ENCODE measurements around the gene BID. TPM values are rescaled to one million over a fixed set of nuclear protein-coding genes. Genes with fewer than 3 reads are reported as not detected.
A peak's percentile ranks its signal among the peaks of the same experiment; 100 is the strongest.

The BID gene
- total RNA-seq, 1 experiment from 2014 or later, result 32.5 TPM

GRCh38 chr22:17733466-17733865, 40.8 kb downstream of the BID start:
- TF ChIP-seq ETV6 (CRISPR knock-in tag; IDR thresholded peaks at IDR 0.05) (no peak), EMX1 (CRISPR knock-in tag; IDR thresholded peaks at IDR 0.05) (no peak), SMAD3 (CRISPR knock-in tag; IDR thresholded peaks at IDR 0.05; ENCODE audit: borderline replicate concordance) (no peak), GABPB1 (CRISPR knock-in tag; IDR thresholded peaks at IDR 0.05) (no peak), ZNF512 (CRISPR knock-in tag; IDR thresholded peaks at IDR 0.05; ENCODE audit: borderline replicate concordance) (no peak), RELA (CRISPR knock-in tag; IDR thresholded peaks at IDR 0.05; ENCODE audit: borderline replicate concordance) (no peak), ATF1 (CRISPR knock-in tag; IDR thresholded peaks at IDR 0.05) (no peak)
- Mint-ChIP-seq H3K4me1 (no peaks in the 10 kb centered on the region), H3K9me3 (no peaks in the 10 kb centered on the region), H3K27ac (no peak overlapping the region), H3K27me3 (ENCODE audit: low read depth) (no peaks in the 10 kb centered on the region), H3K36me3 (peaks cover 15% of the 10 kb centered on the region), H3K4me3 (no peak overlapping the region)
- DNase-seq (ENCODE audit: low spot score), result no peak
- ATAC-seq, result no peak
- ChIA-PET CTCF (interaction anchor here (0.8 to 2.3 kb wide), 2 partner anchors 9 to 52 kb away, joined by 3 to 6 read pairs; no protein-coding TSS in a partner anchor), POLR2A (no interaction called here)

GRCh38 chr22:17732251-17732854, 41.9 kb downstream of the BID start:
- H3K4me1 Mint-ChIP-seq, result no peaks in the 10 kb centered on the region

More at GRCh38 chr22:17732251-17732854, 41.9 kb downstream of the BID start:
- ATAC-seq, result no peak
- DNase-seq (ENCODE audit: low spot score), result no peak
- Mint-ChIP-seq H3K9me3 (no peaks in the 10 kb centered on the region), H3K36me3 (peaks cover 15% of the 10 kb centered on the region), H3K27ac (peak overlapping the region; percentile 55; the same call in 1 of the 2 replicates), H3K4me3 (no peak overlapping the region), H3K27me3 (ENCODE audit: low read depth) (no peaks in the 10 kb centered on the region)
- ChIA-PET POLR2A (no interaction called here), CTCF (interaction anchor here (1.0 kb wide), 1 partner anchor 10 kb away, joined by 3 read pairs; no protein-coding TSS in a partner anchor)
- TF ChIP-seq ERG (CRISPR knock-in tag; IDR thresholded peaks at IDR 0.05) (no peak), ZNF121 (CRISPR knock-in tag; IDR thresholded peaks at IDR 0.05) (no peak), ELF4 (CRISPR knock-in tag; IDR thresholded peaks at IDR 0.05; ENCODE audit: low read depth) (no peak), GABPB1 (CRISPR knock-in tag; IDR thresholded peaks at IDR 0.05) (no peak), CDX4 (CRISPR knock-in tag; IDR thresholded peaks at IDR 0.05; ENCODE audit: borderline replicate concordance) (no peak), CREM (CRISPR knock-in tag; IDR thresholded peaks at IDR 0.05) (no peak), NFATC4 (CRISPR knock-in tag; IDR thresholded peaks at IDR 0.05) (no peak), IRF2 (CRISPR knock-in tag; IDR thresholded peaks at IDR 0.05; ENCODE audit: borderline replicate concordance, low read depth) (no peak), ZNF532 (CRISPR knock-in tag; IDR thresholded peaks at IDR 0.05; ENCODE audit: borderline replicate concordance) (no peak)

All from WTC11 (cell line).